Stimulated activated CD8-positive, alpha-beta memory T cell treated with anti-CD3 and anti-CD28 coated beads, Interleukin-4, amount 100 ng/mL, for 1 hour (primary cell): Measurements from ENCODE around the gene IL32.

ENCODE experiments used
- DNase-seq, 2 donors: peaks; one replicate each; pipeline ENCODE4 v3.0.0-alpha.2; 2020; ENCODE audit warnings: low read depth in 2 of 2, low spot score in 1 of 2

The IL32 gene

DNA sequence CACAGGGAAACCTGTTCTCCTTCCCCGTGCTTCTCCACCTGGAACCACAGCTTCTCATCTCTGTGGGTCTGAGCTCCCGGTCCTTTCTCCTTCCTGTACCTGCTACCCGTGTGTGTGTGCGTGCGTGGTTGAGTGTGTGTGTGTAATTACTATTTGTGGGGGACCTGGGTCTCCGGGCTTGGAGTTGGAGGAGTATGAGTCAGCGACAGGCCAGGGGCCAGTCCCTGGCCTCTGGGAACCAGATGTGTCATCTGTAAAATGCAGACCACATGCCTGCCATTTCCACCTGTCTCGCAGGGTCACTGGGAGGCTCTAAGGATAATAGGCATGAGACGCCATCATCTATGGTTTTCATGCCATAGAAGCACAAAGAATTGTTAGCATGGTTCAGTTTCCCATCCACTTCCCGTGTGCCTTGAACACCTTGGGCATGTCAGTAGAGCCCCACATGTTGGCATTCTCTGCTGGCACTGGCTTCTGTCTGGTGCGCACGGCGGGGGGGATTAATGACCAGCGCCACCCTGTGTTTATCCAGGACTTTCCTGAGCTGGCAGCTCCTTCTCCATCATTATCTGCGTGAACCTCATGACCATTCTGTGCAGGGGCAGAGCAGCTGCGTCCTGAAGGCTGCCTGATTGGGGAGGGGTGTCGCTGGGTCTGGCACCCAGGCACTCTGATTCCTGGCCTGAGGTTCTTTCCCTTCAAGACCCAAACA is 48.5 kb downstream of the IL32 start:
- DNase-seq: no peak

DNA sequence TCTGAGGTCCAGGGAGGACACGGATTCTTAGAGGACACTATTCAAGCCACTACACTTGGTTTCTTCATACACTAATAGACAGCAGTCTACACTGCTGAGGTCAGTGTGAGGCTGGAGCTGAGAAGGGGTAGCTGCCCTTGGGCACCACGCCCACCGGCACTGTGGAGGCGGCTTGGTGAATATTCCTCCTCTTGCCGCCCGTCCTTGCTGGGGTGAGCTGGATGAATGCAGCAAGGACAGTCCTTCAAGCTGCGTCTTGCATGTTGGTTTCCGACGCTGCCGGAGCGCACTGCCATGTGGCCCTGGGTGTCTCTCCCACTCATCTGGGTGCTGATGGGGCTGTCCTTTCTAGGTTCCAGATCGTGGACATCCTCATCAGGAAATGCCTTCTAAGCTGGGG is 49.6 kb downstream of the IL32 start:
- DNase-seq: no peak

DNA sequence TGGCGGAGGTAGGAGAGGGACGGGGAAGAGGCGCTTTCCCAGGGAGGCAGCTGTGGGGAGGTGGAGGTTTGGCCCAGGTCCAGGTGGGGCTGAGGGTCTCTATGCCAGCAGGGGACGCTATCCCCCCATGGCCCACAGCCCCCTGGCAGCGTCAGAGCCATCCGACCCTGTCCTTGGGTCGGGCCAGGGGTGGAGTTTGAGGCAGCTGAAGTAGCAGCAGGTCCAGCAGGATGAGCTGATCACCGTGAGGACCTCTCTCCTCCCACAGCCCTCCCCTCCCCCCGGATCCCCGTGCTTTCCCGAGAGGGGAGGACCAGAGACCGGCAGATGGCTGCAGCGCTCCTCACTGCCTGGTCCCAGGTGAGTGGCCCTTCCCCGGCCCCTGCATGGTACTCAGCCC is 50.1 kb downstream of the IL32 start:
- no peak for DNase-seq

GRCh38 chr16:3118204-3118790 is 52.9 kb downstream of the IL32 start:
- DNase-seq: no peak

DNA sequence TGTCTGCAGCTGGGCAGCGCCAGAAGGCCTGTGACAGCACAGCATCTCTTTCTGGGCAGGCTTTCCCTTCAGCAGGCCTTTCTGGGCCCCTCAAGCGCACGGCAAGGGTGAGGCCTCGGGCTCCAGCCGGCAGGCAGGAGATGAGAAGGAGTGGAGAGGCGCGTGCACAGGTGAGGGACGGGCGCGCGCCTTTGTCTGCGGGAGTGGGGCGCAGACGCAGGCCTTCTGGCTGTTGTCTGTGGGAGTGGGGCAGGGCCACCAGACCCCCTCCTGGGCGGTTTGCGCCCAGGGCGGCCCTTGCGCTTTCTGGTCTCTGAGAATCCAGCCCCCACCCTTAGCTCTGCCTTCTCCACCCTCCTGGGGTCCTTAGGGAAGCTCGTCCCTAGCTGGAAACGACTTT is 53.4 kb downstream of the IL32 start:
- no peak for DNase-seq
